ENCODE measurements around the gene LURAP1L. TPM values are rescaled to one million over a fixed set of nuclear protein-coding genes. Genes with fewer than 3 reads are reported as not detected.

The LURAP1L gene
- total and polyA plus RNA-seq, 9 donors = 1.7 to 10.8 (median 4.2) TPM

- intact Hi-C loops (cut with DNase I) = no loop called here
- Histone ChIP-seq H3K4me3 (no peak overlapping the region), H3K36me3 (no peaks in the 10 kb centered on the region), H3K4me1 (ENCODE audit: insufficient read depth) (no peaks in the 10 kb centered on the region), H3K9me3 (no peaks in the 10 kb centered on the region), H3K27me3 (no peaks in the 10 kb centered on the region), H3K27ac (no peak overlapping the region)
- TF ChIP-seq, protein P1, sequence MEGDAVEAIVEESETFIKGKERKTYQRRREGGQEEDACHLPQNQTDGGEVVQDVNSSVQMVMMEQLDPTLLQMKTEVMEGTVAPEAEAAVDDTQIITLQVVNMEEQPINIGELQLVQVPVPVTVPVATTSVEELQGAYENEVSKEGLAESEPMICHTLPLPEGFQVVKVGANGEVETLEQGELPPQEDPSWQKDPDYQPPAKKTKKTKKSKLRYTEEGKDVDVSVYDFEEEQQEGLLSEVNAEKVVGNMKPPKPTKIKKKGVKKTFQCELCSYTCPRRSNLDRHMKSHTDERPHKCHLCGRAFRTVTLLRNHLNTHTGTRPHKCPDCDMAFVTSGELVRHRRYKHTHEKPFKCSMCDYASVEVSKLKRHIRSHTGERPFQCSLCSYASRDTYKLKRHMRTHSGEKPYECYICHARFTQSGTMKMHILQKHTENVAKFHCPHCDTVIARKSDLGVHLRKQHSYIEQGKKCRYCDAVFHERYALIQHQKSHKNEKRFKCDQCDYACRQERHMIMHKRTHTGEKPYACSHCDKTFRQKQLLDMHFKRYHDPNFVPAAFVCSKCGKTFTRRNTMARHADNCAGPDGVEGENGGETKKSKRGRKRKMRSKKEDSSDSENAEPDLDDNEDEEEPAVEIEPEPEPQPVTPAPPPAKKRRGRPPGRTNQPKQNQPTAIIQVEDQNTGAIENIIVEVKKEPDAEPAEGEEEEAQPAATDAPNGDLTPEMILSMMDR (IDR thresholded peaks at IDR 0.05) = no peak
- WGBS, 3 donors = 88 to 95% (median 93%) methylated on average over 2 of the region's 2 CpGs
- no peak for DNase-seq
Measured at GRCh38 chr9:12740845-12741244, 34.0 kb upstream of the LURAP1L start.

- no peak overlapping the region for H3K4me3 ChIP-seq
- no peaks in the 10 kb centered on the region for H3K9me3 ChIP-seq
- no peak for TF ChIP-seq EP300 (IDR thresholded peaks at IDR 0.05)
- TF ChIP-seq, protein P1 (IDR thresholded peaks at IDR 0.05) = no peak
- TF ChIP-seq POLR2A (IDR thresholded peaks at IDR 0.05) = no peak
- intact Hi-C loops (cut with DNase I) = no loop called here
- WGBS, 3 donors = 79 to 90% (median 88%) methylated on average over 1 of the region's 1 CpG
- no peak for DNase-seq
- no peaks in the 10 kb centered on the region for H3K27me3 ChIP-seq
- no peaks in the 10 kb centered on the region for H3K36me3 ChIP-seq
- no peak overlapping the region for H3K27ac ChIP-seq
- no peaks in the 10 kb centered on the region for H3K4me1 ChIP-seq (ENCODE audit: insufficient read depth)
Measured at GRCh38 chr9:12748016-12748415, 26.8 kb upstream of the LURAP1L start.

GRCh38 chr9:12748954-12749353, 25.9 kb upstream of the LURAP1L start:
- Histone ChIP-seq H3K9me3 (no peaks in the 10 kb centered on the region), H3K36me3 (no peaks in the 10 kb centered on the region), H3K27me3 (no peaks in the 10 kb centered on the region), H3K27ac (no peak overlapping the region), H3K4me1 (ENCODE audit: insufficient read depth) (no peaks in the 10 kb centered on the region), H3K4me3 (no peak overlapping the region)
- DNase-seq = no peak
- TF ChIP-seq, protein P1 (IDR thresholded peaks at IDR 0.05) = no peak
- TF ChIP-seq EP300 (IDR thresholded peaks at IDR 0.05) = no peak
- no peak for TF ChIP-seq POLR2A (IDR thresholded peaks at IDR 0.05)
- intact Hi-C loops (cut with DNase I) = no loop called here

- no peak for DNase-seq
- no peak for TF ChIP-seq POLR2A (IDR thresholded peaks at IDR 0.05)
- TF ChIP-seq EP300 (IDR thresholded peaks at IDR 0.05) = no peak
- TF ChIP-seq, protein P1 (IDR thresholded peaks at IDR 0.05) = no peak
- intact Hi-C loops (cut with DNase I) = no loop called here
- Histone ChIP-seq H3K36me3 (no peaks in the 10 kb centered on the region), H3K27me3 (no peaks in the 10 kb centered on the region), H3K4me1 (ENCODE audit: insufficient read depth) (no peaks in the 10 kb centered on the region), H3K4me3 (no peak overlapping the region), H3K27ac (no peak overlapping the region), H3K9me3 (no peaks in the 10 kb centered on the region)
- 48 to 56% (median 54%) methylated on average over 3 of the region's 3 CpGs for WGBS, 3 donors
Measured at GRCh38 chr9:12753931-12754330, 20.9 kb upstream of the LURAP1L start.

GRCh38 chr9:12759761-12760160, 15.1 kb upstream of the LURAP1L start:
- intact Hi-C loops (cut with DNase I) = no loop called here
- no peak for DNase-seq
- no peaks in the 10 kb centered on the region for H3K36me3 ChIP-seq
- 49 to 70% (median 57%) methylated on average over 1 of the region's 1 CpG for WGBS, 3 donors
- H3K27me3 ChIP-seq = no peaks in the 10 kb centered on the region
- H3K4me1 ChIP-seq (ENCODE audit: insufficient read depth) = no peaks in the 10 kb centered on the region
- no peaks in the 10 kb centered on the region for H3K9me3 ChIP-seq
- no peak overlapping the region for H3K4me3 ChIP-seq
- no peak for TF ChIP-seq POLR2A (IDR thresholded peaks at IDR 0.05)
- TF ChIP-seq, protein P1 (IDR thresholded peaks at IDR 0.05) = no peak
- no peak for TF ChIP-seq EP300 (IDR thresholded peaks at IDR 0.05)
- H3K27ac ChIP-seq = no peak overlapping the region

Measured in ovary (tissue), 9 donors.